Keratinocyte (primary cell): ENCODE data around the gene ANTXRL. TPM values are rescaled to one million over a fixed set of nuclear protein-coding genes. Genes with fewer than 3 reads are reported as not detected.

ENCODE experiments used
- DNase-seq: peaks from one replicate; pipeline ENCODE4 v3.0.0-alpha.2; 2011; ENCODE audit warnings: low read depth, missing footprints, low spot score
- FAIRE-seq: peaks from 2 replicates; lab custom pipeline; 2011; peaks lifted over from hg19 to GRCh38; lab: Jason Lieb, UNC
- H2AFZ ChIP-seq: 2 replicates; pipeline ENCODE4 v1.6.0; 2012; ENCODE audit warnings: low read length, control low read depth, inconsistent platforms; ENCODE audit not compliant: control insufficient read depth
- H3K27ac ChIP-seq: 2 replicates; pipeline ENCODE4 v1.5.1; 2011; ENCODE audit warnings: low read length; ENCODE audit not compliant: control insufficient read depth, insufficient read depth
- H3K27me3 ChIP-seq: 3 replicates; pipeline ENCODE4 v1.6.0; 2011; ENCODE audit warnings: low read length; ENCODE audit not compliant: control insufficient read depth, insufficient read depth; ENCODE audit errors: extremely low read depth
- H3K36me3 ChIP-seq, 2 experiments: 2 replicates in 1 of 2; 3 replicates in 1 of 2; pipeline ENCODE4 v1.5.1; 2011; ENCODE audit warnings: low read length in 2 of 2, mild to moderate bottlenecking in 1 of 2; ENCODE audit not compliant: control insufficient read depth in 2 of 2, insufficient read depth in 2 of 2; ENCODE audit errors: extremely low read depth in 1 of 2
- H3K4me1 ChIP-seq: 3 replicates; pipeline ENCODE4 v1.5.1; 2011; ENCODE audit warnings: low read length; ENCODE audit not compliant: control insufficient read depth, insufficient read depth; ENCODE audit errors: extremely low read depth
- H3K4me2 ChIP-seq: 3 replicates; pipeline ENCODE4 v1.6.0; 2011; ENCODE audit warnings: low read depth, low read length; ENCODE audit not compliant: control insufficient read depth, insufficient read depth; ENCODE audit errors: extremely low read depth
- H3K4me3 ChIP-seq, 3 experiments: fragments of 200-600 bp in 1 of 3; sonication (generic) in 1 of 3; 2 replicates in 2 of 3; 3 replicates in 1 of 3; pipeline ENCODE4 v1.5.1; 2011 to 2016; ENCODE audit warnings: low read length in 3 of 3, mild to moderate bottlenecking in 3 of 3, control low read depth in 2 of 3, inconsistent platforms in 1 of 3, low read depth in 1 of 3, mixed read lengths in 1 of 3, mixed run types in 1 of 3, moderate library complexity in 1 of 3; ENCODE audit not compliant: control insufficient read depth in 2 of 3, insufficient read depth in 2 of 3; ENCODE audit errors: extremely low read depth in 1 of 3
- H3K79me2 ChIP-seq: 2 replicates; pipeline ENCODE4 v1.6.0; 2012; ENCODE audit warnings: low read length; ENCODE audit not compliant: control insufficient read depth, insufficient read depth
- H3K9ac ChIP-seq: 3 replicates; pipeline ENCODE4 v1.6.0; 2011; ENCODE audit warnings: low read length; ENCODE audit not compliant: control insufficient read depth, insufficient read depth; ENCODE audit errors: extremely low read depth
- H3K9me1 ChIP-seq: 3 replicates; pipeline ENCODE4 v1.6.0; 2011; ENCODE audit warnings: low read length; ENCODE audit not compliant: control insufficient read depth, insufficient read depth; ENCODE audit errors: extremely low read depth
- H3K9me3 ChIP-seq: 2 replicates; pipeline ENCODE4 v1.5.1; 2012; ENCODE audit warnings: low read depth, low read length; ENCODE audit not compliant: control insufficient read depth
- H4K20me1 ChIP-seq: 3 replicates; pipeline ENCODE4 v1.6.0; 2011; ENCODE audit warnings: low read length; ENCODE audit not compliant: control insufficient read depth, insufficient read depth; ENCODE audit errors: extremely low read depth
- CTCF ChIP-seq, 3 experiments: IDR thresholded peaks in 1 of 3; conservative IDR thresholded peaks in 1 of 3; optimal IDR thresholded peaks in 1 of 3; 2 replicates in 2 of 3; 3 replicates in 1 of 3; pipeline versions ENCODE3 to v1.5.1; 2011; ENCODE audit warnings: low read length in 3 of 3, mild to moderate bottlenecking in 3 of 3, moderate library complexity in 2 of 3, control low read depth in 1 of 3, inconsistent platforms in 1 of 3; ENCODE audit not compliant: insufficient read depth in 2 of 3; ENCODE audit errors: extremely low read depth in 1 of 3
- EZH2 ChIP-seq: IDR thresholded peaks from one replicate; pipeline ENCODE4 v1.6.1; 2012; ENCODE audit warnings: inconsistent platforms, mild to moderate bottlenecking, low read length, moderate library complexity
- dilution Hi-C: fragments of 300-500 bp; cut with MboI; formaldehyde crosslinking; loops from one replicate; pipeline ENCODE4 v1.7.0; 2020; ENCODE audit warnings: low sequenced_read_pairs; ENCODE audit not compliant: extremely low pct_ligation_motif_present
- polyA plus RNA-seq, 5 experiments: library from polyadenylated mRNA; depleted of rRNA in 3 of 5; stranded (reverse) in 3 of 5; stranded (forward) in 1 of 5; unstranded in 1 of 5; fragments of >200 nt; gene quantifications; 1 replicate in 1 of 5; 2 replicates in 3 of 5; 3 replicates in 1 of 5; pipeline versions ENCODE4 v1.2.1 to v1.2.3, GENCODE V29; 2011 to 2012; ENCODE audit warnings: missing spikeins in 2 of 5, low read depth in 1 of 5, low replicate concordance in 1 of 5

ANTXRL gene
- polyA plus RNA-seq, 1 donor (not counting 4 experiments of a cell fraction or from before 2014, with no cell fraction given) = not detected

DNA sequence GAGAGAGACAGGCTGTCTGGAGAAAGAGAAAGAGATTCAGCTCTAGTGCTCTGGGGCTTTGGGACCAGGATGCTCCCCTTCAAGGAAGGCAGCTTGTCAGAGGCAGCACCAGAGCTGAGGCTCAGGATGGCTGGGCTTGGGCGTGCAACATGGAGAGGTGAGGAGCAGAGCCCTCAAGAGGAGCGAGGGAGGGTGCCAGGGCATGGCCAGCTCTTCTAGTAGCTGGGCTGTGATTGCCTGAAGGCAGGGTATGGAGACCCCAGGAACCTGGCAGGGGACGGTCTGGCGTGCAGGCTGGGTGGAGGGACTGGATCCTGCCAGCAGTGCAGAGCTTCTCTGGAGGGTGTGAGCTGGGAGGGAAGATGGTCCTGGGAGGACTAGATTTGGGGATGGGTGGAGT is 40.2 kb downstream of the ANTXRL start:
- Histone ChIP-seq H3K4me2 (no peak overlapping the region), H3K9me1 (no peaks in the 10 kb centered on the region), H3K36me3 (no peaks in the 10 kb centered on the region), H3K27me3 (no peaks in the 10 kb centered on the region), H3K27ac (no peak overlapping the region), H3K4me3 (no peak overlapping the region), H3K79me2 (no peaks in the 10 kb centered on the region), H2AFZ (no peak overlapping the region), H3K9ac (no peak overlapping the region), H4K20me1 (no peaks in the 10 kb centered on the region), H3K9me3 (no peaks in the 10 kb centered on the region), H3K4me1 (no peaks in the 10 kb centered on the region)
- FAIRE-seq = no peak
- DNase-seq = no peak
- no peak for TF ChIP-seq EZH2
- no peak for TF ChIP-seq CTCF (optimal IDR thresholded peaks at IDR 0.05 in 1 of 3, IDR thresholded peaks at IDR 0.05 in 1 of 3, conservative IDR thresholded peaks at IDR 0.05 in 1 of 3; ENCODE audit: extremely low read depth in 1 of 3, insufficient read depth in 2 of 3, low read length in 3 of 3)
- dilution Hi-C loops = no loop called here

DNA sequence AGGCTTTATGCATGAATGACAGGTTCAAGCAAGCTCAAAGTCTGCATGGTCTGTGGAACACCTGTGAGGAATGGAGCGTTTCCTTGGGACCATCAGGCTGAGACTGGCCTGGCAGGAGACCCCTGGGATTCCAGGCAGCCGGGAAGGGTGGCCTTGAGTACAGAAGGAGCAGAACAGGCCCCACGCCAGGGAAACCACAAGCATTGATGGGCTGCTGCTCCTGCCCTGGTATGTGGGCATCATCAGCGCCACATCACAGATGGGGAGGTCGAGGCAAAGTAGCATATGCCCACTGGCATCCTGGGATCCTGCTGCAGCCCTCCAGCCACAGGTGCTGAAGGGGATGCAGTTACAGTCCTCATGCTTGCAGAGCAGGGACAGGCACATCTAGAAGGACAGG is 40.9 kb downstream of the ANTXRL start:
- H3K4me2 ChIP-seq = no peak overlapping the region
- no peaks in the 10 kb centered on the region for H3K36me3 ChIP-seq
- H3K9me1 ChIP-seq = no peaks in the 10 kb centered on the region
- H3K4me1 ChIP-seq = no peaks in the 10 kb centered on the region
- no peaks in the 10 kb centered on the region for H3K9me3 ChIP-seq
- H3K4me3 ChIP-seq = no peak overlapping the region
- no peaks in the 10 kb centered on the region for H3K79me2 ChIP-seq
- no peak for TF ChIP-seq CTCF (optimal IDR thresholded peaks at IDR 0.05 in 1 of 3, IDR thresholded peaks at IDR 0.05 in 1 of 3, conservative IDR thresholded peaks at IDR 0.05 in 1 of 3; ENCODE audit: extremely low read depth in 1 of 3, insufficient read depth in 2 of 3, low read length in 3 of 3)
- TF ChIP-seq EZH2 = no peak
- no peaks in the 10 kb centered on the region for H3K27me3 ChIP-seq
- no peak overlapping the region for H3K27ac ChIP-seq
- no peaks in the 10 kb centered on the region for H4K20me1 ChIP-seq
- DNase-seq (no peak), FAIRE-seq (no peak)
- dilution Hi-C loops = no loop called here
- H2AFZ ChIP-seq = no peak overlapping the region
- no peak overlapping the region for H3K9ac ChIP-seq
